Measurements from ENCODE around the gene BCL7C.

DNA sequence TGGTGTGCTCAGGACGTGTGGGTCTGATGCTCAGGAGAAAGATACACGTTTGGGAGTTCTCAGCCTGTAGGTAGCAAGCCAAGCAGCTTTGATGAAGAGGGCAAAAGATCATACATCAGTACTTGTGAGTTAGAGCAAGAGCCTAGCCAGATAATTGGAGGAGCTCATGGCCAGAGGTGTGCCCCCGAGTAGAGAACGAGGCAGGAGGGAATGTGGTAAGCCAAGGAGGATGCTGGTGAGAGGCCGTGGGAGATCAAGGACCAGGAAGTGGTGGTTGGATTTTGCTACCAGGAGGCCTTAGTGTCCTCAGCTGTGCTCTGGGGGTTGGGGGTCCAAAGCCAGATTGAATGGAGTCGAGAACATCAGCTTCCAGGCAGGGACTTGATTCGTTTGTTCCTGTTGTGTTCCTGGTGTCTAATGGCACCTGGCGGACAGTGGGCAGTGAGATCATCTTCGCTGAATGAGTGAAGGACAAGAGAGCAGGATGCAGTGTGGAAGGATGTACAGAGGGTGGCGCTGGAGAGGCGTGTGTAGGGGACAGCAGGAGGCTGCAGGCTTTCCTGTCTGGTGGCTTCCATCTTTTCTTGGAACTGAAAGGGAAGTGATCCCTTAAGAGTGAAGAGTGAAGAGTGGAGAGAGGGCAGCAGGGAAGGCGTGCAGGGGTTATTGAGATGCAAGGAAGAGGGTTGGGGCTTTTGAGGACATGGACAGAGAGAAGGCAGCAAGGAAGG lies 41.1 kb upstream of the BCL7C start:
- TF ChIP-seq, protein P1, sequence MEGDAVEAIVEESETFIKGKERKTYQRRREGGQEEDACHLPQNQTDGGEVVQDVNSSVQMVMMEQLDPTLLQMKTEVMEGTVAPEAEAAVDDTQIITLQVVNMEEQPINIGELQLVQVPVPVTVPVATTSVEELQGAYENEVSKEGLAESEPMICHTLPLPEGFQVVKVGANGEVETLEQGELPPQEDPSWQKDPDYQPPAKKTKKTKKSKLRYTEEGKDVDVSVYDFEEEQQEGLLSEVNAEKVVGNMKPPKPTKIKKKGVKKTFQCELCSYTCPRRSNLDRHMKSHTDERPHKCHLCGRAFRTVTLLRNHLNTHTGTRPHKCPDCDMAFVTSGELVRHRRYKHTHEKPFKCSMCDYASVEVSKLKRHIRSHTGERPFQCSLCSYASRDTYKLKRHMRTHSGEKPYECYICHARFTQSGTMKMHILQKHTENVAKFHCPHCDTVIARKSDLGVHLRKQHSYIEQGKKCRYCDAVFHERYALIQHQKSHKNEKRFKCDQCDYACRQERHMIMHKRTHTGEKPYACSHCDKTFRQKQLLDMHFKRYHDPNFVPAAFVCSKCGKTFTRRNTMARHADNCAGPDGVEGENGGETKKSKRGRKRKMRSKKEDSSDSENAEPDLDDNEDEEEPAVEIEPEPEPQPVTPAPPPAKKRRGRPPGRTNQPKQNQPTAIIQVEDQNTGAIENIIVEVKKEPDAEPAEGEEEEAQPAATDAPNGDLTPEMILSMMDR (conservative IDR thresholded peaks at IDR 0.05; ENCODE audit: low read depth, low read length), result peak; percentile 56
- TF ChIP-seq BHLHE40 (IDR thresholded peaks at IDR 0.05; ENCODE audit: low read depth, low read length) (no peak), POLR2A (IDR thresholded peaks at IDR 0.05; ENCODE audit: low read depth, low read length) (no peak)
